ENCODE results near the gene RNF121.
A peak's percentile ranks its signal among the peaks of the same experiment; 100 is the strongest.

RNF121 gene

DNA sequence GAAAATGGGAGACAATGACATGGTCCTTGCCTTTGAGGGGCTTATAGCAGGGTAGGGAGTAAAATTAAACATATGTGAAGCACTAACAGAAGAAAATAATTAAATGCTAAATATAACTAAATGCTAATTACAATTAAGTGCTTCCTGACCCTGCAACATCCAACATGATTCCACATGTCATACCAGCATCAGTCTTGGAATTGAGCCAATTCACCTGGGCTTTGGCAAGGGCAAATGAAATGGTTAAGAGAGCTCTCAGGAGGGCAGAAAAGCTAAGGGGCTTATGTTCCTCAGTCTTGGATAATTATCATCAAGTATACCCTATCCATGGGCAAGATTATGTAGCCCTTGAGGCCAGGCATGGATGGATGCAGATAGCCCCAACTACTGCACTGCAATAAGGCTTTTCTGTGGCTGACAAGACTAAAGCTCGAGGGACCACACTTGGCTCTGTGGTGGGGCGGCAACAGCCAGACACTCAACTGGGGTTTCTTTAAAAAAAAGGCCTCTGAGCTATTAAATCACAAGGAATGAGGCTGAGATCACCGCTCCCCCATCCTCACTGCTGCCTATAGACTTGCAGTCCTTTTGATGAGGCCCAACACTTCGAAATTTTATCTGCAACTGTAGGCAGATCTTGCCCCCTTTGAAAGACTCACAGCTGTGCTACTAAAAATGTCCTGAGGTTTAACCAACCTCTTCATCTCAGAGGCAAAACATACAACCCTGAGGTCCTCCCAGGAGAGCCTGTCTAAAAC is 108.9 kb downstream of the RNF121 start:
- no peak for DNase-seq (ENCODE audit: low read depth in 3 of 3)

- DNase-seq (ENCODE audit: low read depth in 3 of 3): no peak
These were observed 109.6 kb downstream of the RNF121 start for GRCh38 chr11:72038491-72038890.

GRCh38 chr11:72039031-72039855 is 110.4 kb downstream of the RNF121 start:
- DNase-seq (ENCODE audit: low read depth in 3 of 3): no peak

GRCh38 chr11:72039856-72040401 is 111.1 kb downstream of the RNF121 start:
- no peak for DNase-seq (ENCODE audit: low read depth in 3 of 3)

DNA sequence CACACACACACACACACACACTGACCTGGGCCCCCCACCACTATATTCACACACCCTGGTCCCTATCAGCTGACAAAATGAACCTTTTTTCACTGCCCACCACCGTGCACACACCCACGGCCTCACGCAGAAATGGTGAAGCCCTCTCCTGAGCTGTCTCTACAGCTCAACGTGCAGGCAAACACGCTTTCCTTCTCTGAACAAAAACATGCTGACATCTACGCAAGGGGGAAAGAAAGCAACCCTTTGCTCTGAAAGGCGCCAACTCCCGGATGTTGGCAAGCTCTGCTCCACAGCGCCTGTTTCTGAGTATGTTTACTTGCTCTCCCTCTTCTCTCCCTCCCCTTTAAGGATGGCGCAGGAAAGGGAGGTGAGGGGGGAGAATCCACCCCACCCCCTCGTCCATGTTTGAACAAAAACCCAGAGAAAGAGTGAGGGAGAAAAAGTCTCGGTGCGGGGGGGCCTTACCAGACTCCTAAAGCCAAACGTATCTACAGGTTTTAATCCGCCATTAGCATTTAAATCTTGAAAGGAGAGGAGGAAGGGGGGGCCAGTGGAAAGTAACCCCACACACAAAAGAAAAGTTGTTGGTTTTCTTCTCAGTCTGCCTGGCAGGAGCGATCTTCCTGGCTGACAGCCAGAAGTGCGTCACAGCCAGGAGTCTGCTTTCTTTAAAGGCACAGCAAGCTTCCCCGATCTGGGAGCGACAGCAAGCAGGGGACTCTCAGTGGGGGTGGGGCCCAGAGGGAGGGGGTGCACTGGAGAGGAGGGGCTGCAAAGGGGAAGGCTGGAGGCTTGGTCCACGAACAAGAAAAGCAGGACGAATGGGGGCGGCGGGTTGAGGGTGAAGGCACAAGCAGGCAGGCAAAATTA is 111.9 kb downstream of the RNF121 start:
- DNase-seq (ENCODE audit: low read depth in 3 of 3): peak; percentile 48 to 69 (median 58)

DNA sequence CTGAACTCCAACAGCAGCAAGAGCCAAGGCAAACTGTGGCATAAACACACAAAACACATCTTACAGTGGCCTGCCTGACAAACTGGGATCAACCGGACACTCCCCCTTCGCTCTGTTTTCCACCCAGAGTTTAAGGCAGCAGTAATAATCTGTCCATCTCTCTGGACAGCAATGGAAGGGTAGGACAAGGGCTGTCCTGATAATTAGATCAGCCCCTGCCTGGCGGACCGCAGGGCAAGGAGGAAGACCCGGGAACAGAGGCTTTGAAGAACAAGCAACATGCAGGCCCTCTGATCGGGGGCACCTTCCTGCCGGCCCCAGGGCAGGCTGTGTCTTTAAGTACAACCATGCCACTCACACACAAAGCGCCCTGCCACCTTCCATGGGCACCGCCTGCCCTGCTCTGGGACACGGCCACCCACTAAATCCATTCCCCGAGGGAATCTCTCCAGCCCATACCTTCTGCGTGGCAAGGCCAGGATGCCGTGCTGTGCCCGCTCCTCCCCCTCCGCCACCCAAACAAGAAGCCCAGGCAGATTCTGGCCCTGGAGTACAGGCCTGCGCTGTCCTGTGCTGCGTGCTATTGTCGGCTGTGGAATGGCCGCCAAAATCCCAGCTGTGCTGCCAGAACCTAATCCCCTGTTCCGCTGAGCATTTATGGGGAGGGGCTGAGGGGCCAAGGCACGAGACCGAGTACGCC is 112.7 kb downstream of the RNF121 start:
- peak in 1 of 3 donors; percentile 31 for DNase-seq (ENCODE audit: low read depth in 3 of 3)

DNA sequence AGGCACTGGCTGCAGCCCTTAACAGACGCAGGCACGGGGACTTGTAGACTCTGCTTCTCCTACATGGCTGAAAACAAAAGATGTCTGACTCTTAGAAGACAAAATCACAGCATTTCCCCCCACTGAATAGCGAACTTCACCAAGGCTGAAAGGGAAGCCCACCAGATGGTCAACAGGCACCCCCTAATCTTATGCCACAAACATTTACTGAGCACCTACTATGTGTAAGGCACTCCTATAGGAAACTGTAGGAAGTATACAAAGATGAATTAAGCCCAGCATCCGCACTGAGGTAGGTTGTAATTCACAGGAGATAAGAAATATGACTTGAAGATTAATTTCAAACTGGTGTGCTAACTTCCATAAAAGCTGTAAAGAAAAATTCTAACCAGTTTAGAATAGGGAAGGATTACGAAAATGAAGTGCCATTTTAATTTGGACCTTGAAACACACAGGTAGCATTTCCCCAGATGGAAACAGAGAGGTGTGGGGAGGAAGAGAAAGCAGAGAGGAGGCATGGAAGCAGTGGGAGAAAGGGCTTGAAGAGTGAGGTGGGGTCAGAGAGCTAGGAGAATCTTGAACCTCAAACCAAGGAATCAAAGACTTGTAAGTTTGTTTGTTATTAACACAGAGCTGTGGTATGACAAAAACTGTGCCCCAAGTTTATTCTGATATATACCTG is 113.4 kb downstream of the RNF121 start:
- no peak for DNase-seq (ENCODE audit: low read depth in 3 of 3)

GRCh38 chr11:72045849-72046248 is 117.0 kb downstream of the RNF121 start:
- DNase-seq (ENCODE audit: low read depth in 3 of 3): no peak

Measured in stimulated activated CD4-positive, alpha-beta T cell treated with anti-CD3 and anti-CD28 coated beads, TNF-alpha, amount 100 ng/mL, for 48 hours (primary cell).